Measurements from ENCODE around the gene BRD1. TPM values are rescaled to one million over a fixed set of nuclear protein-coding genes. Genes with fewer than 3 reads are reported as not detected.

Gene BRD1
- total and polyA plus RNA-seq, 2 experiments from 2014 or later = 12.3 to 33.8 TPM

GRCh38 chr22:49825944-49826602 is 1.6 kb downstream of the BRD1 start:
- Histone ChIP-seq H3K4me3 (peak overlapping the region; percentile 91), H3K79me2 (replicated peaks; ENCODE audit: insufficient read depth) (peaks cover 58% of the 10 kb centered on the region), H3K4me2 (peak overlapping the region; percentile 92), H3K36me3 (ENCODE audit: insufficient read depth) (peaks cover 12% of the 10 kb centered on the region), H3K27me3 (ENCODE audit: insufficient read depth) (0 out of 2 replicates have a peak, but pooled peaks cover 4% of the 10 kb centered on the region), H3K4me1 (ENCODE audit: insufficient read depth) (peaks cover 8% of the 10 kb centered on the region; the same call in 1 of the 2 replicates), H3F3A (replicated peaks; ENCODE audit: low read depth) (no peaks in the 10 kb centered on the region), H2AFZ (0 out of 2 replicates have a peak overlapping the region, but pooled peaks have one; percentile 63), H4K20me1 (replicated peaks; ENCODE audit: insufficient read depth) (peaks cover 45% of the 10 kb centered on the region), H3K9me2 (ENCODE audit: insufficient read depth) (no peaks in the 10 kb centered on the region), H3K27ac (ENCODE audit: low read depth) (no peak overlapping the region)
- TF ChIP-seq ZNF331 (CRISPR knock-in tag; IDR thresholded peaks at IDR 0.05; ENCODE audit: low read depth) (no peak), NANOG (IDR thresholded peaks at IDR 0.05; ENCODE audit: borderline replicate concordance) (no peak), ETS1 (IDR thresholded peaks at IDR 0.05) (no peak), EZH2 (IDR thresholded peaks at IDR 0.05; ENCODE audit: low read depth, unreplicated experiment) (no peak), POLR2AphosphoS5 (IDR thresholded peaks at IDR 0.05; ENCODE audit: low read depth) (no peak)
- Mint-ChIP-seq H3K27me3 (ENCODE audit: insufficient read depth, low read depth, poor library complexity) (peaks cover 18% of the 10 kb centered on the region), H3K4me1 (peaks cover 29% of the 10 kb centered on the region), H3K9me3 (peaks cover 27% of the 10 kb centered on the region), H3K4me3 (peak overlapping the region; percentile 82), H3K27ac (no peak overlapping the region), H3K36me3 (ENCODE audit: low read depth) (peaks cover 63% of the 10 kb centered on the region)
- DNase-seq (ENCODE audit: low spot score) (no peak), ATAC-seq (peak; percentile 11; the same call in 2 of the 3 replicates)

GRCh38 chr22:49825436-49825835 is 2.2 kb downstream of the BRD1 start:
- Histone ChIP-seq H3K36me3 (ENCODE audit: insufficient read depth) (peaks cover 12% of the 10 kb centered on the region), H3K9me2 (ENCODE audit: insufficient read depth) (no peaks in the 10 kb centered on the region), H3K4me2 (peak overlapping the region; percentile 92), H3F3A (replicated peaks; ENCODE audit: low read depth) (no peaks in the 10 kb centered on the region), H3K27me3 (ENCODE audit: insufficient read depth) (0 out of 2 replicates have a peak, but pooled peaks cover 4% of the 10 kb centered on the region), H3K4me1 (ENCODE audit: insufficient read depth) (peaks cover 8% of the 10 kb centered on the region; the same call in 1 of the 2 replicates), H2AFZ (no peak overlapping the region), H3K4me3 (peak overlapping the region; percentile 91), H3K79me2 (replicated peaks; ENCODE audit: insufficient read depth) (peaks cover 65% of the 10 kb centered on the region), H3K27ac (ENCODE audit: low read depth) (no peak overlapping the region), H4K20me1 (replicated peaks; ENCODE audit: insufficient read depth) (peaks cover 52% of the 10 kb centered on the region)
- H3K27ac Mint-ChIP-seq = no peak overlapping the region
- H3K9me3 Mint-ChIP-seq = peaks cover 21% of the 10 kb centered on the region
- TF ChIP-seq EZH2phosphoT487 (IDR thresholded peaks at IDR 0.05; ENCODE audit: unreplicated experiment) = no peak
- TF ChIP-seq NANOG (IDR thresholded peaks at IDR 0.05; ENCODE audit: borderline replicate concordance) = no peak
- peak overlapping the region; percentile 82 for H3K4me3 Mint-ChIP-seq
- H3K36me3 Mint-ChIP-seq (ENCODE audit: low read depth) = peaks cover 66% of the 10 kb centered on the region
- ATAC-seq (no peak), DNase-seq (ENCODE audit: low spot score) (no peak)
- peaks cover 29% of the 10 kb centered on the region for H3K4me1 Mint-ChIP-seq
- H3K27me3 Mint-ChIP-seq (ENCODE audit: insufficient read depth, low read depth, poor library complexity) = peaks cover 19% of the 10 kb centered on the region

GRCh38 chr22:49824936-49825335 is 2.7 kb downstream of the BRD1 start:
- H3K36me3 ChIP-seq (ENCODE audit: insufficient read depth) = peaks cover 12% of the 10 kb centered on the region
- Mint-ChIP-seq H3K27me3 (ENCODE audit: insufficient read depth, low read depth, poor library complexity) (peaks cover 16% of the 10 kb centered on the region), H3K4me3 (peak overlapping the region; percentile 82; the same call in 2 of the 3 replicates), H3K36me3 (ENCODE audit: low read depth) (peaks cover 67% of the 10 kb centered on the region), H3K9me3 (peaks cover 16% of the 10 kb centered on the region), H3K4me1 (peaks cover 29% of the 10 kb centered on the region), H3K27ac (no peak overlapping the region)
- H3K4me2 ChIP-seq = no peak overlapping the region
- H2AFZ ChIP-seq = no peak overlapping the region
- peaks cover 70% of the 10 kb centered on the region for H3K79me2 ChIP-seq (replicated peaks; ENCODE audit: insufficient read depth)
- peaks cover 56% of the 10 kb centered on the region for H4K20me1 ChIP-seq (replicated peaks; ENCODE audit: insufficient read depth)
- H3K9me2 ChIP-seq (ENCODE audit: insufficient read depth) = no peaks in the 10 kb centered on the region
- H3K4me3 ChIP-seq = no peak overlapping the region
- ATAC-seq (no peak), DNase-seq (ENCODE audit: low spot score) (no peak)
- H3K27ac ChIP-seq (ENCODE audit: low read depth) = no peak overlapping the region
- no peaks in the 10 kb centered on the region for H3F3A ChIP-seq (replicated peaks; ENCODE audit: low read depth)
- H3K27me3 ChIP-seq (ENCODE audit: insufficient read depth) = 0 out of 2 replicates have a peak, but pooled peaks cover 4% of the 10 kb centered on the region
- peaks cover 8% of the 10 kb centered on the region; the same call in 1 of the 2 replicates for H3K4me1 ChIP-seq (ENCODE audit: insufficient read depth)
- TF ChIP-seq ETS1 (IDR thresholded peaks at IDR 0.05) (no peak), JUNB (IDR thresholded peaks at IDR 0.05; ENCODE audit: unreplicated experiment) (no peak), EZH2phosphoT487 (IDR thresholded peaks at IDR 0.05; ENCODE audit: unreplicated experiment) (no peak), ZNF114 (CRISPR knock-in tag; IDR thresholded peaks at IDR 0.05) (no peak), STAT1 (IDR thresholded peaks at IDR 0.05; ENCODE audit: unreplicated experiment) (no peak), REST (IDR thresholded peaks at IDR 0.05; ENCODE audit: unreplicated experiment) (no peak)
- TF ChIP-seq, protein P1, sequence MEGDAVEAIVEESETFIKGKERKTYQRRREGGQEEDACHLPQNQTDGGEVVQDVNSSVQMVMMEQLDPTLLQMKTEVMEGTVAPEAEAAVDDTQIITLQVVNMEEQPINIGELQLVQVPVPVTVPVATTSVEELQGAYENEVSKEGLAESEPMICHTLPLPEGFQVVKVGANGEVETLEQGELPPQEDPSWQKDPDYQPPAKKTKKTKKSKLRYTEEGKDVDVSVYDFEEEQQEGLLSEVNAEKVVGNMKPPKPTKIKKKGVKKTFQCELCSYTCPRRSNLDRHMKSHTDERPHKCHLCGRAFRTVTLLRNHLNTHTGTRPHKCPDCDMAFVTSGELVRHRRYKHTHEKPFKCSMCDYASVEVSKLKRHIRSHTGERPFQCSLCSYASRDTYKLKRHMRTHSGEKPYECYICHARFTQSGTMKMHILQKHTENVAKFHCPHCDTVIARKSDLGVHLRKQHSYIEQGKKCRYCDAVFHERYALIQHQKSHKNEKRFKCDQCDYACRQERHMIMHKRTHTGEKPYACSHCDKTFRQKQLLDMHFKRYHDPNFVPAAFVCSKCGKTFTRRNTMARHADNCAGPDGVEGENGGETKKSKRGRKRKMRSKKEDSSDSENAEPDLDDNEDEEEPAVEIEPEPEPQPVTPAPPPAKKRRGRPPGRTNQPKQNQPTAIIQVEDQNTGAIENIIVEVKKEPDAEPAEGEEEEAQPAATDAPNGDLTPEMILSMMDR (conservative IDR thresholded peaks at IDR 0.05; ENCODE audit: low read depth in 2 of 2) = no peak

All from GM23338 (cell line).